ENCODE results near the gene NSRP1.

The NSRP1 gene

DNA sequence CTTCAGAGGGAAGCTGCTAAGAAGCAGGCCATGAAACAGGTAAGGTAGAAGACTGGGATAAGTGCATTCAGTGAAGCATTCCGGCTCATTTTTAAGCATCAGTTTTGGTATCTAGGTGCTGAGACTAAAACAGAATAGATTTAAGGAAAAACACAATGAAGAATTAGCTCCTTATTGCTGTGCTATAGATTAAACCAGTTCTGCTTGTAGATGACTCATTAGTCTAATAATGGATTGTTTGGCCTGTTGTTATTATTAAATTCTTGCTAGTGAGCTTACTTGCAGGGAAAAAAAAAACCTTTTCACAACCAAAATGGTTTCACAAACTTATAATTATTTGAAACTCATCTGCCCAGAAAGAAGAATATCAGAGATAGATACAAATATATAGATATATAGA lies 55.9 kb downstream of the NSRP1 start:
- no peak for DNase-seq (ENCODE audit: extremely low read depth, low read depth)
- TF ChIP-seq, protein P1, sequence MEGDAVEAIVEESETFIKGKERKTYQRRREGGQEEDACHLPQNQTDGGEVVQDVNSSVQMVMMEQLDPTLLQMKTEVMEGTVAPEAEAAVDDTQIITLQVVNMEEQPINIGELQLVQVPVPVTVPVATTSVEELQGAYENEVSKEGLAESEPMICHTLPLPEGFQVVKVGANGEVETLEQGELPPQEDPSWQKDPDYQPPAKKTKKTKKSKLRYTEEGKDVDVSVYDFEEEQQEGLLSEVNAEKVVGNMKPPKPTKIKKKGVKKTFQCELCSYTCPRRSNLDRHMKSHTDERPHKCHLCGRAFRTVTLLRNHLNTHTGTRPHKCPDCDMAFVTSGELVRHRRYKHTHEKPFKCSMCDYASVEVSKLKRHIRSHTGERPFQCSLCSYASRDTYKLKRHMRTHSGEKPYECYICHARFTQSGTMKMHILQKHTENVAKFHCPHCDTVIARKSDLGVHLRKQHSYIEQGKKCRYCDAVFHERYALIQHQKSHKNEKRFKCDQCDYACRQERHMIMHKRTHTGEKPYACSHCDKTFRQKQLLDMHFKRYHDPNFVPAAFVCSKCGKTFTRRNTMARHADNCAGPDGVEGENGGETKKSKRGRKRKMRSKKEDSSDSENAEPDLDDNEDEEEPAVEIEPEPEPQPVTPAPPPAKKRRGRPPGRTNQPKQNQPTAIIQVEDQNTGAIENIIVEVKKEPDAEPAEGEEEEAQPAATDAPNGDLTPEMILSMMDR (IDR thresholded peaks at IDR 0.05; ENCODE audit: low read depth, low read length, missing control alignments) = no peak

DNA sequence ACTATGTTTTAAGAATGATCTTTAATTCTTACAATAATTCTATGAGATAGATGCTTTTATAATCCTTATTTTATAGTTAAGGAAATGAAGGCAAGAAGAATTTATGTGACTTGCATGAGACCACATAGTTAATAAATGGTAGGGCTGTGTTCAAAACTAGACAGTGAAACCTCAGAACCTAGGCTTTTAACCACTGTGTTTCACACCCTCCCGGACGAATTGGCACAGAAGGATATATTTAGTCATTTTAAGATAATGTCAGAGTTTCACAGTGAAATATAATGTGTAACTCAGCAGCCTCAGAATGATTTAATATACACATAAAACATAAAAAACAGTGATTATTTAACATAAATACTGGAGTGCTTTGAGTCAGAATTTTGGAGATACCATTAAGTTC lies 57.0 kb downstream of the NSRP1 start:
- no peak overlapping the region for H3K4me3 ChIP-seq (replicated peaks; ENCODE audit: low read depth, low read length)
- no peak for DNase-seq (ENCODE audit: extremely low read depth, low read depth)
- TF ChIP-seq, protein P1 (IDR thresholded peaks at IDR 0.05; ENCODE audit: low read depth, low read length, missing control alignments) = no peak

More for the DNA sequence above, 55.9 kb downstream of the NSRP1 start:
- H3K4me3 ChIP-seq (replicated peaks; ENCODE audit: low read depth, low read length) = no peak overlapping the region

DNA sequence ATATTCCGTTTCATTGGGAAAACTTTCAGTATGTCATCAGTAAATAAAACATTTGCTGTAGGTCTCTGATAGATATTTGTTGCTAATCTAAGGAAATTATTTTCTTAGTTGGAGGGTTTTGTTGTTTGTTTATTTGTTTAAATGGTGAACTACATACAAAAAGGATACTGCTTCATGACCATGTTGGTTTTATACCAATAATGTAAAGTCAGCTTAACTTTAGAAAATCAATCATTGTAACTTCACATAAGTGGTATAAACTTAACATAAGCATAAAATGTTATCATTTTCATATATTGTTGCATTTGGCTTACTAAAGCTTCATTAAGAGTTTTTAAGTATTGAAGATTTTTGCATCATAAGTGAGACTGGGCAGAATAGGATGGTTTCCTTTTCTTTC lies 57.9 kb downstream of the NSRP1 start:
- no peak for DNase-seq (ENCODE audit: extremely low read depth, low read depth)
- H3K4me3 ChIP-seq (replicated peaks; ENCODE audit: low read depth, low read length) = no peak overlapping the region
- TF ChIP-seq, protein P1 (IDR thresholded peaks at IDR 0.05; ENCODE audit: low read depth, low read length, missing control alignments) = no peak

DNA sequence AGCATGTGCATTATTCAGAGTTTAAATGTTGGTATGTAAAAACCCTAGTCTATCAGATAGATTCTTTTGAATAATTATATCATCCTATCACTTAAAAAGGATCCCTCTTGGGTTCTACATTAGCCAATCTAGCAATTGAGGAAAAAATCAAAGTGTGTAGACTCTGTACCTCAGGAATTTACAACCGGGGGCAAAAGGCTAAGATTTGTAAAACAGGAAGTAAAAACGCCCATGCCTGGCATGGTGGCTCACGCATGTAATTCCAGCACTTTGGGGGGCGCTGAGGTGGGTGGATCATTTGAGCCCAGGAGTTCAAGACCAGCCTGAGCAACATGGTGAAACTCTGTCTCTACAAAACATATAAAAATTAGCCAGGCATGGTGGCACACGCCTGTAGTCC lies 60.2 kb downstream of the NSRP1 start:
- TF ChIP-seq, protein P1 (IDR thresholded peaks at IDR 0.05; ENCODE audit: low read depth, low read length, missing control alignments) = no peak
- no peak overlapping the region for H3K4me3 ChIP-seq (replicated peaks; ENCODE audit: low read depth, low read length)
- DNase-seq (ENCODE audit: extremely low read depth, low read depth) = no peak

DNA sequence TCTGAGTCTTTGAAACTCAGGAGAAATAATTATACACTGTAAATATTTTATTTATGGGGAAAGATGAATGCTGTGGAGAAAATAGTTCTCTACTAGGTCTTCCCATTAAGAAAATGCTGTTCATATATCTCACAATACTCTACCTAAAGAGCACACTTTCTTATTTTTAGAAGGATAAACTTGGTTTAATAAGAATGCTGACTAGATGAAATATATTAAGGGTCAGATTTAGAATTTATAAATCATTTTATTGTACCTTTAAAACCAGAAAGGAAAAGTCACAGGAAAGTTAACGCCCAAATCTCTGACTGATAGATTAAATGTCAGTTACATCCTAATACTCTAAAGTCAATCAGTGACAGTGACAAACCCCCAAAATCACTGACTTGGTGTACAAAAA lies 70.1 kb downstream of the NSRP1 start:
- H3K4me3 ChIP-seq (replicated peaks; ENCODE audit: low read depth, low read length) = no peak overlapping the region
- DNase-seq (ENCODE audit: extremely low read depth, low read depth) = no peak
- TF ChIP-seq, protein P1 (IDR thresholded peaks at IDR 0.05; ENCODE audit: low read depth, low read length, missing control alignments) = no peak

DNA sequence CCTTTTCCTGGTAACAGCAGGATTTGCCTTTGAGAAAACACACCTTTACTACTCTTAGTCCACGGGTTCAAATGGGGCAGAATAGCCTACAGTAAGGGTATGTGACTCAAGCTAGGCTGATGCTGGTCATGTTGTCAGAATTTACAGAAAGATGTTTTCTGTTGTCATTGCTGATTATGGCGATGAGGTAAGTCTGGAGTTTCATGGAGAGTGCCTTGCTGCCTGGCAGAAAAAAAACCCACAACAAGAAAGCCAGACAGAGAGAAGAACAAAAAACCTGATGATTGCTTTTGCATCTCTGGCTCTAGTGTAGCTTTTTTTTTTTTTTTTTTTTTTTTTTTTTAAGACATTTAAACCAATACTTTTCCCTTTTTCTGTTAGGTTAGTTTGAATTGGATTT lies 71.0 kb downstream of the NSRP1 start:
- H3K4me3 ChIP-seq (replicated peaks; ENCODE audit: low read depth, low read length) = no peak overlapping the region
- TF ChIP-seq, protein P1 (IDR thresholded peaks at IDR 0.05; ENCODE audit: low read depth, low read length, missing control alignments) = no peak
- DNase-seq (ENCODE audit: extremely low read depth, low read depth) = no peak

DNA sequence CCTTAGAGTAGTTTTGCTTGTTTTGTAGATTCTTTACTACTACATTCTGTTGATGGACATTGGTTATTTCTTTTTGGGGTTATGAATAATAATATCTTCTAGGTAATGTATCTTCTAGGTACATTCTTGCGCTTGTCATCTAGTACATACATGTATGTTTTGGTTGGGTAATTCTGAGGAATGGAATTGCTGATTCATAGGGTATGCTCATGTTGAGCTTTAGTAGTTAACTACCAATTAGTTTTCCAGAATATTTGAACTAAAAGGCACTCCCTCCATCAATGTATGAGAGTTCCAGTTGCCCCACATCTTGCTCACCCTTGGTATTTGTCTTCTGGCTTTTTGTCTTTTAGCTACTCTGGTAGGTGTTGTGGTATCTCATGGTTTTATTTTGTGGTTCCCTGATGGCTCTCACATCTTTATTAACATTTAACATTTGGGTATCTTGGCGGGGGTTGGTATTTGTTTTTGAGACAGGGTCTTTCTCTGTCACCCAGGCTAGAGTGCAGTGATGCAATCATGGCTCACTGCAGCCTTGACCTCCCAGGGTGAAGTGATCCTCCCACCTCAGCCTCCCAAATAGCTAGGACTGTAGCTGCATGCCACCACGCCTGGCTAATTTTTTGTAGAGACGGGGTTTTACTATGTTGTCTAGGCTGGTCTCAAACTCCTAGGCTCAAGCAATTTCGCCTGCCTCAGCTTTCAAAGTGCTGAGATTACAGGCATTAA lies 71.8 kb downstream of the NSRP1 start:
- no peak for DNase-seq (ENCODE audit: extremely low read depth, low read depth)
- TF ChIP-seq, protein P1 (IDR thresholded peaks at IDR 0.05; ENCODE audit: low read depth, low read length, missing control alignments) = no peak
- no peak overlapping the region for H3K4me3 ChIP-seq (replicated peaks; ENCODE audit: low read depth, low read length)
